ENCODE results near the gene PLEKHM3. TPM values are rescaled to one million over a fixed set of nuclear protein-coding genes. Genes with fewer than 3 reads are reported as not detected.
"Not testable (repeated sequence)": the region's sequence is repeated elsewhere in the genome, so short reads cannot be mapped to it uniquely, and the experiment has no call there.

PLEKHM3 gene
- total RNA-seq, 1 experiment from 2014 or later = 9.3 TPM

DNA sequence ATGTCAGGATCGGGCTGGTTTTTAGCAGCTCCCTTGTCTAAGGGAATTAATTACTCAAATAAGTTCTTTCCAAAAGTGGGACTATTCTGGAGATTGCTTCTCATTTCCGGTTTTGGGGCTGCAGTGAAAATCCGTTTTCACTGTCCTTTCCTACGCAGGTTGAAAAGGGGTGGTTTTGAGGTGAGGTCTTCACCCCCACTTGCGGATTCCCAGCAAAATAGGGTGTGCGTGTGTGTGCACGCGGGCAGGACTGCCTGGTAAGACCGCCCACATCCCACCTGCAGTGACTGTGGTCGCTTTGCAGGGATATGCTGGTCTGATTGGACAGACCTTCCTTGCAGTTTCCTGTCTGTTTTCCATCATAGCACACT is 472 bp upstream of the PLEKHM3 start:
- Histone ChIP-seq H3K36me3 (ENCODE audit: control insufficient read depth, insufficient read depth, low read length) (no peaks in the 10 kb centered on the region), H3K9me3 (no peaks in the 10 kb centered on the region), H3K27me3 (replicated peaks; ENCODE audit: control insufficient read depth, insufficient read depth, low read length) (no peaks in the 10 kb centered on the region), H3K4me3 (ENCODE audit: low read depth, low read length) (peak overlapping the region; percentile 83), H3K4me1 (peaks cover 15% of the 10 kb centered on the region)
- POLR2A ChIA-PET = no interaction called here
- TF ChIP-seq, protein P1, sequence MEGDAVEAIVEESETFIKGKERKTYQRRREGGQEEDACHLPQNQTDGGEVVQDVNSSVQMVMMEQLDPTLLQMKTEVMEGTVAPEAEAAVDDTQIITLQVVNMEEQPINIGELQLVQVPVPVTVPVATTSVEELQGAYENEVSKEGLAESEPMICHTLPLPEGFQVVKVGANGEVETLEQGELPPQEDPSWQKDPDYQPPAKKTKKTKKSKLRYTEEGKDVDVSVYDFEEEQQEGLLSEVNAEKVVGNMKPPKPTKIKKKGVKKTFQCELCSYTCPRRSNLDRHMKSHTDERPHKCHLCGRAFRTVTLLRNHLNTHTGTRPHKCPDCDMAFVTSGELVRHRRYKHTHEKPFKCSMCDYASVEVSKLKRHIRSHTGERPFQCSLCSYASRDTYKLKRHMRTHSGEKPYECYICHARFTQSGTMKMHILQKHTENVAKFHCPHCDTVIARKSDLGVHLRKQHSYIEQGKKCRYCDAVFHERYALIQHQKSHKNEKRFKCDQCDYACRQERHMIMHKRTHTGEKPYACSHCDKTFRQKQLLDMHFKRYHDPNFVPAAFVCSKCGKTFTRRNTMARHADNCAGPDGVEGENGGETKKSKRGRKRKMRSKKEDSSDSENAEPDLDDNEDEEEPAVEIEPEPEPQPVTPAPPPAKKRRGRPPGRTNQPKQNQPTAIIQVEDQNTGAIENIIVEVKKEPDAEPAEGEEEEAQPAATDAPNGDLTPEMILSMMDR (IDR thresholded peaks at IDR 0.05; ENCODE audit: insufficient read depth in 1 of 2, low read depth in 1 of 2, low read length in 1 of 2, severe bottlenecking in 1 of 2, unreplicated experiment in 1 of 2) = no peak
- Mint-ChIP-seq H3K4me1 (ENCODE audit: low read depth, unreplicated experiment) (peaks cover 4% of the 10 kb centered on the region), H3K4me3 (ENCODE audit: unreplicated experiment) (peak overlapping the region; percentile 79), H3K27ac (ENCODE audit: unreplicated experiment) (peak overlapping the region; percentile 80), H3K9me3 (ENCODE audit: unreplicated experiment) (no peaks in the 10 kb centered on the region), H3K36me3 (ENCODE audit: insufficient read depth, unreplicated experiment) (no peaks in the 10 kb centered on the region), H3K27me3 (ENCODE audit: insufficient read depth, unreplicated experiment) (no peaks in the 10 kb centered on the region)
- no peak for DNase-seq
- CTCF ChIA-PET = interaction anchor here (1.9 kb wide), 1 partner anchor 14 kb away, joined by 9 read pairs; no protein-coding TSS in a partner anchor
- intact Hi-C loops (cut with micrococcal nuclease; ENCODE audit: unreplicated experiment) = no loop called here
- no TSS peak for BruUV-seq (replicated peaks)

DNA sequence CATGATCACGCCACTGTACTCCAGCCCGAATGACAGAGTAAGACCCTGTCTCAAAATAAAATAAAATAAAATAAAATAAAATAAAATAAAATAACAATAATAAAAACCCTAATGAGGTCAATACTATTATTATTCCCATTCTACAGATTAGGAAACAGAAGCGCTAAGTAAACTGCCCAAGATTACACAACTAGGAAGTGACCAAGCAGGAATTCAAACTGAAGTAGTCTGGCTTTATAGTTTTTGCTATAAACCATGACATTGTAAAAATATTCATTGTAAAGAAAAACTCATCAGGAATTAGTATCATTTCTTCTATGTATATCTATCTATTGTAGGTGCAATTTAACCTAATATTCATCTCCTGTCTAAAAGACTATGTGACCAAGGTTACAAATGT is 1.2 kb downstream of the PLEKHM3 start:
- H3K27ac Mint-ChIP-seq (ENCODE audit: unreplicated experiment) = no peak overlapping the region
- CTCF ChIA-PET = no interaction called here
- H3K4me1 Mint-ChIP-seq (ENCODE audit: low read depth, unreplicated experiment) = no peaks in the 10 kb centered on the region
- H3K4me3 Mint-ChIP-seq (ENCODE audit: unreplicated experiment) = no peak overlapping the region
- peaks cover 1% of the 10 kb centered on the region; the same call in 1 of the 2 replicates for H3K36me3 ChIP-seq (ENCODE audit: control insufficient read depth, insufficient read depth, low read length)
- intact Hi-C loops (cut with micrococcal nuclease; ENCODE audit: unreplicated experiment) = no loop called here
- H3K36me3 Mint-ChIP-seq (ENCODE audit: insufficient read depth, unreplicated experiment) = no peaks in the 10 kb centered on the region
- BruUV-seq (replicated peaks) = no TSS peak
- peaks cover 9% of the 10 kb centered on the region for H3K4me1 ChIP-seq
- TF ChIP-seq, protein P1 (IDR thresholded peaks at IDR 0.05; ENCODE audit: insufficient read depth in 1 of 2, low read depth in 1 of 2, low read length in 1 of 2, severe bottlenecking in 1 of 2, unreplicated experiment in 1 of 2) = no peak
- no peaks in the 10 kb centered on the region for H3K27me3 Mint-ChIP-seq (ENCODE audit: insufficient read depth, unreplicated experiment)
- no peak for DNase-seq
- POLR2A ChIA-PET = no interaction called here
- no peaks in the 10 kb centered on the region for H3K27me3 ChIP-seq (replicated peaks; ENCODE audit: control insufficient read depth, insufficient read depth, low read length)
- H3K9me3 Mint-ChIP-seq (ENCODE audit: unreplicated experiment) = no peaks in the 10 kb centered on the region
- no peaks in the 10 kb centered on the region for H3K9me3 ChIP-seq
- H3K4me3 ChIP-seq (ENCODE audit: low read depth, low read length) = no peak overlapping the region

DNA sequence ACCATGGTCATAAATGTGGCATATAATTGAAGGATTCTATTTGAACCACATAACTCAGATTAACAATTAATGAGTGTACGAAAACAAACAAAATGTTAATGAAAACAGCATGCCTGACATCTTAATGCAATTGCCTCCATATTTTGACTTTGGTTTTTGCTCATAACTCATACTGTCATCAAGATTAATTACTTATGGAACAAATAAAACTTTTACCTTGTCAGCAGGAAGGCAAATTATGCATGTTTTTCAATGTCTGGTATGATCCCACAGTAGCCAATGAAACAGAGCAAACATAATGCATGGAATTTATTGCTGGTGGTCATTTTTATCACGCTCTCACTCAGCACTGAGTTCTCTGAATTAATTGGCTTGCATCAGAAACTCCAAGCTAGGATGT is 5.1 kb downstream of the PLEKHM3 start:
- H3K9me3 ChIP-seq = no peaks in the 10 kb centered on the region
- ChIA-PET CTCF (no interaction called here), POLR2A (no interaction called here)
- DNase-seq = no peak
- no peaks in the 10 kb centered on the region for H3K27me3 ChIP-seq (replicated peaks; ENCODE audit: control insufficient read depth, insufficient read depth, low read length)
- Mint-ChIP-seq H3K4me1 (ENCODE audit: low read depth, unreplicated experiment) (peaks cover 7% of the 10 kb centered on the region), H3K9me3 (ENCODE audit: unreplicated experiment) (no peaks in the 10 kb centered on the region), H3K27me3 (ENCODE audit: insufficient read depth, unreplicated experiment) (no peaks in the 10 kb centered on the region), H3K36me3 (ENCODE audit: insufficient read depth, unreplicated experiment) (no peaks in the 10 kb centered on the region), H3K27ac (ENCODE audit: unreplicated experiment) (no peak overlapping the region), H3K4me3 (ENCODE audit: unreplicated experiment) (no peak overlapping the region)
- H3K4me3 ChIP-seq (ENCODE audit: low read depth, low read length) = no peak overlapping the region
- intact Hi-C loops (cut with micrococcal nuclease; ENCODE audit: unreplicated experiment) = no loop called here
- no TSS peak for BruUV-seq (replicated peaks)
- H3K36me3 ChIP-seq (ENCODE audit: control insufficient read depth, insufficient read depth, low read length) = peaks cover 1% of the 10 kb centered on the region; the same call in 1 of the 2 replicates
- TF ChIP-seq, protein P1 (IDR thresholded peaks at IDR 0.05; ENCODE audit: insufficient read depth in 1 of 2, low read depth in 1 of 2, low read length in 1 of 2, severe bottlenecking in 1 of 2, unreplicated experiment in 1 of 2) = no peak
- peaks cover 15% of the 10 kb centered on the region for H3K4me1 ChIP-seq

DNA sequence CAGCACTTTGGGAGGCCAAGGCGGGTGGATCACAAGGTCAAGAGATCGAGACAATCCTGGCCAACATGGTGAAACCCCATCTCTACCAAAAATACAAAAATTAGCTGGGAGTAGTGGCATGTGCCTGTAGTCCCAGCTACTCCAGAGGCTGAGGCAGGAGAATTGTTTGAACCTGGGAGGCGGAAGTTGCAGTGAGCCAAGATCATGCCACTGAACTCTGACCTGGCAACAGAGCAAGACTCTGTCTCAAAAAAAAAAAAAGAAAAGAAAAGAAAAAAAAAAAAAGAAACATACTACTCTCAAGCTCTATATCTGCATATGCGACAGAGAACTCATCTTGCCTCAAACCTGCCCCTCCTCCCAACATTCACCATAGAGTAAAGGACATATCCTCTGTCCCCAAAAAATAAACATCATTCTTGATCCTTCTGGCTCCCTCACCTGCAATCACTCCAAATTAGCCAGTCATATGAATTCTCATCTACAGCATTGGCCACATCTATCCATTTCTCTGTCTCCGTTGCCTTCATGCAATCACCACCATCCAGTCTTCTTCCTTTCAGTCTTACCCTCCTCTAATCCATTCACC is 7.1 kb downstream of the PLEKHM3 start:
- H3K4me3 Mint-ChIP-seq (ENCODE audit: unreplicated experiment); H3K9me3 Mint-ChIP-seq (ENCODE audit: unreplicated experiment); BruUV-seq (replicated peaks); CTCF ChIA-PET; H3K27me3 Mint-ChIP-seq (ENCODE audit: insufficient read depth, unreplicated experiment); DNase-seq; H3K4me3 ChIP-seq (ENCODE audit: low read depth, low read length); H3K9me3 ChIP-seq; H3K27ac Mint-ChIP-seq (ENCODE audit: unreplicated experiment); H3K36me3 ChIP-seq (ENCODE audit: control insufficient read depth, insufficient read depth, low read length); intact Hi-C loops (cut with micrococcal nuclease; ENCODE audit: unreplicated experiment); H3K36me3 Mint-ChIP-seq (ENCODE audit: insufficient read depth, unreplicated experiment); H3K27me3 ChIP-seq (replicated peaks; ENCODE audit: control insufficient read depth, insufficient read depth, low read length): not testable (repeated sequence)
- peaks cover 13% of the 10 kb centered on the region for H3K4me1 Mint-ChIP-seq (ENCODE audit: low read depth, unreplicated experiment)
- POLR2A ChIA-PET = interaction anchor here (0.6 to 0.7 kb wide), 3 partner anchors 45 to 1064 kb away, joined by 4 to 9 read pairs (median 6); no protein-coding TSS in a partner anchor
- peaks cover 29% of the 10 kb centered on the region for H3K4me1 ChIP-seq
